Measurements from ENCODE around the gene KIF3B. TPM values are rescaled to one million over a fixed set of nuclear protein-coding genes. Genes with fewer than 3 reads are reported as not detected.

KIF3B gene
- total and polyA plus RNA-seq, 2 of the 13 experiments (the other 11 are each of a cell fraction or from before 2014, with no cell fraction given): 23.6 to 28.8 TPM

DNA sequence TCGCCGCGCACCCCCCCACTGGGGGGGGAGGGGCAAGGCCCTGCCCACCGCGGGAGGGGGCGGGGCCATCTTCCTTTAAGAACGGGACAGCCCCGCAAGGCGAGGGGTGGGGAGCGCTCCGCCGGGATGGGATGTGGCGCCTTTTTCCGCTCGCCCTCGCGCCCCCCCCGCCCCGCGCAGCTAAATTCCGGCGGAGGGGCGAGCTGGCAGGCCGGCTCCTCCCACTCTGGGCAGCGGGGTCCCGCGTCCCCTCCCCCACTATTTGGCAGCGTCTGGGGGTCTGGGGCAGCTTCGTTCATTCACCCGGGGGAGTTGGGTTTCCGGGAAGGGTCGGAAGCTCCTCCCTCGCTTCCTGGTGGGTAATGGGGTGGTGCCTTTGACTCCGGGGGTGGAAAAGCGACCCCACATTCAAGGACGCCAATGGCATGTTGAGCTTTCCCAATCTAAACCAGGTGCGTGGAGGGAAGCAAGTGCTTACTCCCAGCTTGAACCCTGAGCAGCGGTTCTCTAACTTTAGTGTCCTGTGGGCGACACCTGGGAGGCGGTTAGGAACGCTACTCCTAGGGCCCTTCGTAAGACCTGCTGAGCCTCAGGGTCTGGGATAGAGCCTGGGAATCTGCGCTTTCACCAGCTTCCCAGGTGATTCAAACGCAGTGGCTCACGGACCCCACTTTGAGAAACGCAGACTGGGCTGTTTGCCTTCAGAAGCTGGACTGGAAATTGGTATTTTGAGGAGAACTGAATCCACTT is 81.6 kb downstream of the KIF3B start (continued):
- TF ChIP-seq, protein P1, sequence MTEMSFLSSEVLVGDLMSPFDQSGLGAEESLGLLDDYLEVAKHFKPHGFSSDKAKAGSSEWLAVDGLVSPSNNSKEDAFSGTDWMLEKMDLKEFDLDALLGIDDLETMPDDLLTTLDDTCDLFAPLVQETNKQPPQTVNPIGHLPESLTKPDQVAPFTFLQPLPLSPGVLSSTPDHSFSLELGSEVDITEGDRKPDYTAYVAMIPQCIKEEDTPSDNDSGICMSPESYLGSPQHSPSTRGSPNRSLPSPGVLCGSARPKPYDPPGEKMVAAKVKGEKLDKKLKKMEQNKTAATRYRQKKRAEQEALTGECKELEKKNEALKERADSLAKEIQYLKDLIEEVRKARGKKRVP (CRISPR knock-in tag; IDR thresholded peaks at IDR 0.05): peak in 1 of 2 experiments; percentile 63; a peak in 2 of 4 replicates
- TF ChIP-seq NR2C2 (CRISPR knock-in tag; IDR thresholded peaks at IDR 0.05; ENCODE audit: borderline replicate concordance) (0 out of 2 replicates have a peak, but pooled peaks have one; percentile 71), NR2F6 (IDR thresholded peaks at IDR 0.05) (no peak), NR2F6 (CRISPR knock-in tag; IDR thresholded peaks at IDR 0.05) (no peak; the same call in 1 of the 2 replicates), U2AF2 (IDR thresholded peaks at IDR 0.05; ENCODE audit: low read depth, low read length) (no peak), SIN3B (IDR thresholded peaks at IDR 0.05; ENCODE audit: low read length) (0 out of 2 replicates have a peak, but pooled peaks have one; percentile 22), KAT7 (CRISPR knock-in tag; IDR thresholded peaks at IDR 0.05; ENCODE audit: borderline replicate concordance) (no peak; the same call in 1 of the 2 replicates), PITX1 (CRISPR knock-in tag; IDR thresholded peaks at IDR 0.05) (peak; percentile 78; the same call in 1 of the 2 replicates), NR3C1 (CRISPR knock-in tag; IDR thresholded peaks at IDR 0.05) (no peak), EZH2 (conservative IDR thresholded peaks at IDR 0.05; ENCODE audit: low read depth, low read length) (no peak), ZBTB20 (CRISPR knock-in tag; IDR thresholded peaks at IDR 0.05; ENCODE audit: borderline replicate concordance, low read depth) (0 out of 2 replicates have a peak, but pooled peaks have one; percentile 52), IKZF1 (IDR thresholded peaks at IDR 0.05) (no peak), NFYC (CRISPR knock-in tag; IDR thresholded peaks at IDR 0.05) (peak; percentile 15; the same call in 1 of the 2 replicates), ZFYVE20 (CRISPR knock-in tag; IDR thresholded peaks at IDR 0.05; ENCODE audit: borderline replicate concordance, low read depth) (no peak), AGO2 (optimal IDR thresholded peaks at IDR 0.05; ENCODE audit: low read depth, low read length) (peak; percentile 60), SMAD3 (CRISPR knock-in tag; IDR thresholded peaks at IDR 0.05) (no peak), ZNF430 (CRISPR knock-in tag; IDR thresholded peaks at IDR 0.05) (peak; percentile 89; the same call in 1 of the 2 replicates), SMARCE1 (IDR thresholded peaks at IDR 0.05; ENCODE audit: borderline replicate concordance) (no peak), ARID2 (CRISPR knock-in tag; IDR thresholded peaks at IDR 0.05; ENCODE audit: borderline replicate concordance) (peak; percentile 13; the same call in 1 of the 2 replicates), HNRNPLL (IDR thresholded peaks at IDR 0.05; ENCODE audit: low read depth, low read length, poor library complexity, severe bottlenecking) (no peak), ZNF296 (CRISPR knock-in tag; conservative IDR thresholded peaks at IDR 0.05) (no peak), ESRRA (CRISPR knock-in tag; IDR thresholded peaks at IDR 0.05; ENCODE audit: low read depth) (peak; percentile 58), ZNF776 (CRISPR knock-in tag; IDR thresholded peaks at IDR 0.05) (no peak), PAWR (CRISPR knock-in tag; IDR thresholded peaks at IDR 0.05; ENCODE audit: borderline replicate concordance) (no peak), ZNF335 (CRISPR knock-in tag; IDR thresholded peaks at IDR 0.05) (peak; percentile 3; the same call in 1 of the 2 replicates), RBM39 (IDR thresholded peaks at IDR 0.05; ENCODE audit: low read depth, low read length, poor library complexity, severe bottlenecking) (peak; percentile 24), TGIF2 (CRISPR knock-in tag; IDR thresholded peaks at IDR 0.05) (no peak; the same call in none of the 2 replicates), ZMYM2 (CRISPR knock-in tag; IDR thresholded peaks at IDR 0.05) (no peak; the same call in 1 of the 2 replicates), POLR2AphosphoS5 (IDR thresholded peaks at IDR 0.05; ENCODE audit: low read depth, low read length) (peak; percentile 51; the same call in 1 of the 2 replicates)
- TF ChIP-seq, protein P2, sequence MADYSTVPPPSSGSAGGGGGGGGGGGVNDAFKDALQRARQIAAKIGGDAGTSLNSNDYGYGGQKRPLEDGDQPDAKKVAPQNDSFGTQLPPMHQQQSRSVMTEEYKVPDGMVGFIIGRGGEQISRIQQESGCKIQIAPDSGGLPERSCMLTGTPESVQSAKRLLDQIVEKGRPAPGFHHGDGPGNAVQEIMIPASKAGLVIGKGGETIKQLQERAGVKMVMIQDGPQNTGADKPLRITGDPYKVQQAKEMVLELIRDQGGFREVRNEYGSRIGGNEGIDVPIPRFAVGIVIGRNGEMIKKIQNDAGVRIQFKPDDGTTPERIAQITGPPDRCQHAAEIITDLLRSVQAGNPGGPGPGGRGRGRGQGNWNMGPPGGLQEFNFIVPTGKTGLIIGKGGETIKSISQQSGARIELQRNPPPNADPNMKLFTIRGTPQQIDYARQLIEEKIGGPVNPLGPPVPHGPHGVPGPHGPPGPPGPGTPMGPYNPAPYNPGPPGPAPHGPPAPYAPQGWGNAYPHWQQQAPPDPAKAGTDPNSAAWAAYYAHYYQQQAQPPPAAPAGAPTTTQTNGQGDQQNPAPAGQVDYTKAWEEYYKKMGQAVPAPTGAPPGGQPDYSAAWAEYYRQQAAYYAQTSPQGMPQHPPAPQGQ (CRISPR knock-in tag; IDR thresholded peaks at IDR 0.05; ENCODE audit: borderline replicate concordance): peak; percentile 68; the same call in 1 of the 2 replicates
